Activated CD4-positive, alpha-beta T cell treated with anti-CD3 and anti-CD28 coated beads for 1 hour (primary cell): Measurements from ENCODE around the gene GRIFIN.
A peak's percentile ranks its signal among the peaks of the same experiment; 100 is the strongest.

Source experiments
- DNase-seq: peaks from one replicate; pipeline ENCODE4 v3.0.0-alpha.2; 2020

Gene GRIFIN

GRCh38 chr7:2476298-2476697, at the start of gene GRIFIN:
GRIFIN (minus strand) TSS chr7:2476398; CDS start chr7:2476383, 15 bp downstream.
- no peak for DNase-seq

- no peak for DNase-seq
These were observed 48.8 kb upstream of the GRIFIN start for GRCh38 chr7:2524808-2525657.

DNA sequence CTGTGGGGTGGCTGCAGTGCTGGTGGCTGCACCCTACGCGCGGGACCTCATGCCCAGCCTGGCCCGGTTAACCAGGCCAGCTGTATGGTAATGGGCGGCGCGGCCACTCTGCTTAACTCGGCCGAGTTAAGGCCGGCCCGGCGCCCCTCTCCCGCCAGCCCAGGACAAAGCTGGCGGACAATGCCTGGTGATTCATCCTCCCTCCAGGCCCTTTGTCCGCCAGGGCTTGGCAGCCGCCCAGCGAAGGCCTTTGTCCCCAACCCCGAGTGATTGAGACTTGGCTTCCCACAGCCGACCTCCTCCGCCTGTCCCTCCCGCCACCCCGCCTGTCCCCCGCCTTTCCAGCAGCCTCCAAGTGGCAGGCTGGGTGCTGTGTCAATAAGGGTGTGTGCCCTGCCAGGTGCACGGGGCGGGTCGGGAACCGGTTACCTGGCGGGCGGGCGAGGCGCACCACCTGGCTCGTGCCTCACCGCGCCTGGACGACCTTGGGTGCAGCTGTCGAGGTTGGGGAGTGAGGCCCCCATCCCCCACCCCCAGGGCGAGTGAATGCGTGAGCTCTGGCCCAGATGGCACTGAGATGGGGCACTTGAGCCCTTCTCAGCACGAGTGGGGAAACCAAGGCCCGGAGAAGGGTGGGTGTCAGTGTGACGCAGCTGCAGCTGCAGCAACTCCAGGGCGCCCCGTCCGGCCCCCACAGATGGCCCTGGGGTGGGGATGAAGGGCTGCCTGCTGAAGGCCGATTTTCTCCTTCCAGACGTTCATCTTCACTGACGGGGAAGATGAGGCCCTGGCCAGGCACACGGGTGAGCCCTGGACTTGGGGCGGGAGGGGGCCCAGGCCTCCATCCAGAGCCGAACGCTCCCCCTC, 48.0 kb upstream of the GRIFIN start:
- DNase-seq: no peak

- DNase-seq: no peak
These were observed 47.3 kb upstream of the GRIFIN start for GRCh38 chr7:2523461-2523936.

DNA sequence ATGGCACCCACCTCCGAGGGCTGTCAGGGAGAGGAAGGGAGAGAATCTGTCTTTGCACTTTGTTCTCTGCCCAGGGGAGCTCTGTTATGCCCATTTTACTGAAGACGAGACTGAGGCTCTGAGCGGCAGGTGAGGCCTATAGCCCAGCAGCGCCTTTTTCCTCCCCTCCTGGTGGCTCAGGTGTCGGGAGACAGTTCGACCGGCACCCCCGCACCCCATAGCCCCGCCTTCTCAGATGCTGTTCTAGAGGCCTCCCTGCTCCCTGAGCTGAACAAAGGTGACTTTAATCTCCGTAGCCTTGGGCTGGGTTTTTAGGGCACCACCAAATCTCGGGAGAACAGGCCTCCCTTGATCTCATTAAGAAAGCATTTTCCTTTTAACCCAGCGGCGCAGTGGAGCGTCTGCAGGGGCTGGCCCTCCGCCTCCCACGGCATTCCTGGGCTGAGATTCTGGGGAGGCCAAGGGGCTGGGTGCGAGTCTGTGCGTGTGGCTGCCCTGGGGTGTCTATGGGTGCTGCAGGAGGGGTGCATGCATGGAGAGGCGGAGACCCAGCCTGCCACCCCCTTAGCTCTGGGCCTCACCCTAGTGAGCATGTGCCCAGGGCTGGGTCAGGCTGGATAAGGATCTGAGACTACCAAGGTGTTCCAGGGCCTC, 46.7 kb upstream of the GRIFIN start:
- no peak for DNase-seq

DNA sequence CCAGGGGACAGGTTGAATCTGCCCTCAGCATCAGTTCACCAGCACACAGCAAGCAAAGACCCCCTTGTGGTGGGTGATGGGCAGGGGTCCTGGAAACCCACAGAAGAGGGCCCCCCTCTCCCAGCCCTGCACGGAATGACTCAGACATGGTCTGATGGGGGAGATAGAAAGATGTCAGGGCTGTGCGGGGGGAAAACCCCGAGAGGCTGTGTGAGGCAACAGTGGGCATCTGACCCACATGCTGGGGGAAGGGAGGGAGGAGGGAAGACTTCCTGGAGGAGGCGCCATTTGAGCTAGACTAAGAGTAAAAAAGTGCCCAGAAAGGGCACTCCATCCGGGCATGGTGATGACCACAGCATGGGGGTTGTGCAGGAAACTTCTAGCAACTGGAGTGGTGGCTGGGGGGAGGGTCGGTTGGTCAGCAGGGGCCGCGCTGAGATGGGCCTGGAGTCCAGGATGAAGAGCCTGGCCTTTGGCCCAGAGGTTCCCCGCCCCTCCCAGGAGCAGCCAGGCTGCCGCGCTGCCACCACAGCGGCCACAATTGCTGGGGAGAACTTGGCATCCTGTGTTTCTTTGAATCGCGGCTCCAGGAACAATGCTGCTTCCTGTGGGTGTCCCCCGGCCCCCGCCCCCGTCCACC, 45.9 kb upstream of the GRIFIN start:
- peak; percentile 51 for DNase-seq

DNA sequence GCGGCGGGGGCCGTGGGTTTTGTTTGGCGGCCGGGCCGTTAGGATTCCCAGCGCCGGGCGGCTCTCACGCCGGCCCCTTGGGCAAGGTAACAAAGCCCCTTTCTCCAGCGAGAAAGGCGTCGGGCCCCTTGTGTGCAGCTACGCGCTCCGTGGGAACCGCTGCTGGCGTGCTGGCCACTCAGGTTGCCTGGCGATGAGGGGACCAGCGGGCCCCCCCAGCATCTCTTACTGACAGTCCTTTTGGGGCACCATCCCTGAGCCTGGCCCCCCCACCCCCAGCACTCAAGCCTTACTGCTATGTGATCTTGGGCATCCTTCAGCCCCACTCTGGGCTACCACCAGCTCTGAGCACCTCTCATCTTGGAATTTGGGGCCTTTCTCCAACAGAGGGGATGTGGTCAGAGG, 45.1 kb upstream of the GRIFIN start:
- no peak for DNase-seq

GRCh38 chr7:2520761-2521290, 44.6 kb upstream of the GRIFIN start:
- DNase-seq: no peak

DNA sequence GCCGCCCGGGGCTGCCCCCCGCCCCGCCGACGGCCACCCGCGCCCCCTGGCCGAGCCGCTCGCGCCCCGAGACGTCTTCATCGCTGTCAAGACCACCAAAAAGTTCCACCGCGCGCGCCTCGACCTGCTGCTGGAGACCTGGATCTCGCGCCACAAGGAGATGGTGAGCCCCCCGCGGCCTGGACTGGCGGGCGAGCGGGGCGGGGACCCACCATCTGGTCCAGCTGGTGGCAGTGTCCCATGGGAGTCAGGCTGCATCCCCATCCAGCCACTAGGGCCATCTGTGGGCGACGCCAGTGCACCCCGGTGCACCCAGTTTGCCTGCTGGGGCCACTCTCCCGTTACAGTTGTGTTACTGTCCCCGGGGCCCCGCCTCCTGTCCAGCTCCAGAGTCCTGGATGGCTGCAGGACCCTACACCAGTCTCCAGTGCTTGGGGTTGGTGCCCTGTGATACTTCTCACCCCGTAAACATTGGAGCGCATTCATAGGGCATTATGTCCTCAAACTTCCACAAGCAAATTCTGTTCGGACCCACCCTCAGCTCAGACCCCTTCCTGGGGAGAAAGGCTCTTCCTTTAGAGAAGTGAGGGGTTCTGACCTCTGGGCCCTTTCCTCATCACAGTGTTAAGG, 44.0 kb upstream of the GRIFIN start:
- DNase-seq: no peak

DNA sequence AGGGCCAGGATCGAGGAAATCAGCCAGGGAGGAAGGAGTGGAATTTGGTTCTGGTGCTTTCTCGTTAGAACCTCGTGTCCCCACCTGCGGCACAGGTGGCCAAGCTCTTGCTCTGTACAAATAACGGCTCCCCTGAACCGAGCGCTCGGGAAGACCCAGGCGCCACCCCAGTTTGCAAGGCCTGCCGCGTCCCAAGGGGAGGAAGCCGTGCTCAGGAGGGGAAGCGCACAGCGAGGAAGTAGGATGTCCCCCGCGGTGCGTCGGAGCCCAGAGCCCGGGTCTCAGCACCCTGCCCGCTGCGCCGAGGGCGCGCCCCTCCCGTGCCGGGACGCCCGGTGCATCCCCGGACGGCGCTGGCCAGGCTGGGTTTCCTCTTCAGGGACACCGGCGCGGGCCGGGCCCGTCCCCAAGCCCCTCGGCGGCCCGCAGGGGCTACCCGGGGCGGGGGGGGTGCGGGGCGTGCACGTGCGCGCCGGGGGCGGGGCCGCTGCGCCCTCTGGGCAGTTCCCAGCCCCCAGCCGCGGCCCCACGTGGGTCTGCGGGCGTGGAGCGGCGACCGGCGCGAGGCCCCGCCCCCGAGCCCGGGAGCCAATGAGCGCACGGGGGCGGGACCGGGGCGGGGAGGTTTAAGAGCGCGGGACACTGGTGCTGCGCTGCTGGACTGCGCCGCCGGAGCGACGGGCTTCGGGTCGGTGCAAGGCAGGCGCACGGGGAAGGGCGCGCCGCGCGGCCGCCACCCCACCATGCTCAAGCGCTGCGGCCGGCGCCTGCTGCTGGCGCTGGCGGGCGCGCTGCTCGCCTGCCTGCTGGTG, 43.1 kb upstream of the GRIFIN start, which contains the start of gene LFNG:
TSS of gene LFNG (plus strand) at position 656 of the 812 bp plus-strand sequence. CDS start at position 744, 88 bp downstream.
- DNase-seq: peak; percentile 76

DNA sequence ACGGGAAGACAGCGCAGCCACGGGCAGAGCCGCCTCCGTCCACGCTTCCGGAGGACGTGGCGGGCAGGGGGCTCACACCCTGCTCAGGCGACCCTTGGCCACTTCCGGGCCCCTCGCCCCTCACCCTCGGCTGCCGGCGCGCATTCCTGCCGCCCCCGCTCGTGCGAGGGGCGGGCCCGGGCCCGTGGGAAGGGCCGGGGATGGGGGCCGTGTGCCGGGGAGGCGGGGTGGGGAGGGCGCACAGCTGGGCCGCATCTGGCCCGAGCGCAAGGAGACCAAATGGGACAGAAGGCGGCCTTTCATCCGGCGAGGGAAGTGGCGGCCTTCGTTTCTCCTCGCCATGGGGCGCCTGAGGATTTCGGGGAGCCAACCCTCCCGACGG, 42.5 kb upstream of the GRIFIN start:
- no peak for DNase-seq

GRCh38 chr7:2517678-2518507, 41.7 kb upstream of the GRIFIN start:
- no peak for DNase-seq

DNA sequence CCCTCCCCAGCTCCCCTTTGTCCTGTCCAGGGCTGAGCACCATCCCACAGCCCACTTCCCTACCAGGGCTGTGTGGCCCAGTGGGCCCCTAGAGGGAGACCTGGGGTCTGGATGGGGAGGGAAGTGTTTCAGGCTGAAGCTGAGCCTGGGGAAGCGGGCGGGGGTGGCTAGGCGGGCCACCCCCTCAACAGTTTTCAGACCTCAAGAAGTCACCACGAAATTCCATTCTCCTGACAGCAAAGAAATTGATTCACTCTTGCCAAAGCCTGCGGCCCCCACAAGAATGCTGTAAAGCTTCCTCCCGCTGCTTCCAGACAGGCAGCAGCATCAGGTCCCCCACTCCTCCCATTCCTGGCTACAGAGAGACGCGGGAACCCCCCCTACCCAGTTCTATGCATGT, 40.8 kb upstream of the GRIFIN start:
- no peak for DNase-seq

GRCh38 chr7:2516194-2516555, 40.0 kb upstream of the GRIFIN start:
- DNase-seq: no peak

DNA sequence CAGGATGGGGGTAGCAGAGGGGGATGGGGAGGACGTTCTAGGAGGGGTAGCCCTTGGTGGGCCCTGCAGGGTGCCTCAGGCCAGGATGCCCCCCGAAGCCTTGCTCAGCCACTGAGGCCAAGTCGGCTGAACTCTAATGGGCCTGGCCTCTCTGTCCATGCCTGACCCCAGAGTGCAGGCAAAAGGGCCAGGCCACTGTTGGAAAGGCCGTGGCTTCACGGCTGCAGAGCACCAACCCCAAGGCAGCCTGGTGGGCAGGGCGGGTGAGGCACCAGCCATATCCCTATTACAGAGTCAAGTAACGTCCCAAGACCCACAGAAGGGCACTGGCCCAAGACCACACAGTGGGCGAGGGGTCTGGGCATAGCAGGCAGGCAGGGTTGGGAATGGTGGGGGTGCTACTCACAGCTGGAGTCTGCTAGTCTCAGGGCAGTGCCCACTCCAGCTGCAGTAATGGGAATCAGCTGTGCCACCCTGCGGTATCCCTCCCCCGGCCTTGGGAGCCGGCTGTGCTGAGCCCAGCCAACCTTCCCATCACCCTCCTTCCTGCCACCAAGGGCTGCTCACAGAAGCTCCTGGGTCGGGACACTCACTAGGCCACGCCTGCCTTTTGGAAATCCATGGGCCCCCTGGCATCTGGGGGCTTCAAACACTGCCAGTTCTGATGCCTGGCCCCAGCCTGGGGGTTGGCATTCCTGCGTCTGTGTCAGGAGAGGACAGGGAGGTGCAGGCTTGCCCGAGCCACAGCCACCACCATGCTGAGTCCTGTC, 39.4 kb upstream of the GRIFIN start:
- DNase-seq: no peak

DNA sequence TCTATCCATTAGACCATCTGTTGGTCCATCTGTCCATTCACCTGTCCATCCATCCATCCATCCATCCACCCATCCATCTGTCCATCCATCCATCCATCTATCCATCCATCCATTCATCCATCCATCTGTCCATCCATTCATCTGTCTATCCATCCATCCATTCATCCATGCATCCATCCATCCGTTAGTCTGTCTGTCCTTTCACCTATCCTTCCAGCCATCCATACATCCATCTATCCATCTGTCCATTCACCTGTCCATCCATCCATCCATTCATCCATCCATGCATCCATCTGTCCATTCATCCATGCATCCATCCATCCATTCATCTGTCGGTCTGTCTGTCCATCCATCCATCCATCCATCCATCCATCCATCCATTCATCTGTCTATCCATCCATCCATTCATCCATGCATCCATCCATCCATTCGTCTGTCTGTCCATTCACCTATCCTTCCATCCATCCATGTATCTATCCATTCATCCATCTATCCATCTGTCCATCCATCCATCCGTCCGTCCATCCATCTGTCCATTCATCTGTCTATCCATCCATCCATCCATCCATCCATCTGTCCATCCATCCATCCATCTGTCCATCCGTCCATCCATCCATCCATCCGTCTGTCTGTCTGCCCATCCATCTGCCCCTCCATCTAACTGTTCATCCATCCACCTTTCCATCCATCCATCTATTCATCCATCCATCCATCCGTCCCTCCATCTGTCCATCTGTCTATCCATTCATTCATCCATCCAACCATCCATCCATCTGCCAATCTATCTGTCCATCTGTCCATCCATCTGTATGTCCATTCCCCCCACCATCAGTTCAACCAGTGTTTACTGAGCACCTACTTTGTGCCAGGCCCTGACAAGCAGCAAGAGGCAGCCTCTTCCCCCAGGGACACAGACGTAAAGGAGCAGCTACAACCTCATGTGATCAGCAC, 38.5 kb upstream of the GRIFIN start:
- DNase-seq: no peak

GRCh38 chr7:2513702-2514101, 37.5 kb upstream of the GRIFIN start:
- DNase-seq: no peak

DNA sequence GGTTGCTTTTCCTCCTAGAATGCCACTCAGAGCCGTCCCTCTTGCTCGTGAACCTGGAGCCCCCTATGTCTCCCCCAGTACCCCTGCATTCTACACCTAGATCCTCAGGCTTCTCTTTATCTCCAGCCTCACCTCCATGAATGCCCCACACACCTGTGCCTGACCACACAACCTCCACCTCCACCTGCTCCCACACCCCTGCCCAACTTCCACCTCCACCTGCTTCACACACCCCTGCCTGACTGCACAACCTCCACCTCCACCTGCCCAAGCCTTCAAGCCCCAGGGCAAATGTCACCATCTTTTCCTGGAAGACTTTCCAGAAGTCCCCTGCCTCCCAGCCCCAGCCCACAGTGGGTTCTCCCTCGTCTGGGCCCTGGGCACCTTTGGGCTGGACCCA, 36.5 kb upstream of the GRIFIN start:
- DNase-seq: no peak
